PC-9 (cell line): ENCODE measurements around the gene SHC1.

Experiments used
- CTCF ChIP-seq: fragments of 200-600 bp; sonication (generic); conservative IDR thresholded peaks from 2 replicates; pipeline ENCODE4 v1.6.1; 2017; ENCODE audit warnings: mixed run types, antibody characterized with exemption, mild to moderate bottlenecking, moderate library complexity
- EZH2 ChIP-seq: fragments of 200-600 bp; sonication (generic); IDR thresholded peaks from 2 replicates; pipeline ENCODE4 v1.8.0; 2017; ENCODE audit warnings: antibody characterized with exemption, low read depth

GRCh38 chr1:155009221-155009711 lies 38.7 kb upstream of the SHC1 start:
- TF ChIP-seq CTCF (no peak), EZH2 (no peak)
